T-helper 9 cell (primary cell): ENCODE data around the gene PIP4P1.
"Not testable (repeated sequence)": the region's sequence is repeated elsewhere in the genome, so short reads cannot be mapped to it uniquely, and the experiment has no call there.

ENCODE experiments used
- DNase-seq: peaks from one replicate; pipeline ENCODE4 v3.0.0-alpha.2; 2020
- total RNA-seq, 2 donors: gene quantifications; one replicate each; lab custom pipeline; 2026; lab: John Stamatoyannopoulos, UW

The PIP4P1 gene
- total RNA-seq, result 56.7 to 62.7 reads per million in 2 donors

DNA sequence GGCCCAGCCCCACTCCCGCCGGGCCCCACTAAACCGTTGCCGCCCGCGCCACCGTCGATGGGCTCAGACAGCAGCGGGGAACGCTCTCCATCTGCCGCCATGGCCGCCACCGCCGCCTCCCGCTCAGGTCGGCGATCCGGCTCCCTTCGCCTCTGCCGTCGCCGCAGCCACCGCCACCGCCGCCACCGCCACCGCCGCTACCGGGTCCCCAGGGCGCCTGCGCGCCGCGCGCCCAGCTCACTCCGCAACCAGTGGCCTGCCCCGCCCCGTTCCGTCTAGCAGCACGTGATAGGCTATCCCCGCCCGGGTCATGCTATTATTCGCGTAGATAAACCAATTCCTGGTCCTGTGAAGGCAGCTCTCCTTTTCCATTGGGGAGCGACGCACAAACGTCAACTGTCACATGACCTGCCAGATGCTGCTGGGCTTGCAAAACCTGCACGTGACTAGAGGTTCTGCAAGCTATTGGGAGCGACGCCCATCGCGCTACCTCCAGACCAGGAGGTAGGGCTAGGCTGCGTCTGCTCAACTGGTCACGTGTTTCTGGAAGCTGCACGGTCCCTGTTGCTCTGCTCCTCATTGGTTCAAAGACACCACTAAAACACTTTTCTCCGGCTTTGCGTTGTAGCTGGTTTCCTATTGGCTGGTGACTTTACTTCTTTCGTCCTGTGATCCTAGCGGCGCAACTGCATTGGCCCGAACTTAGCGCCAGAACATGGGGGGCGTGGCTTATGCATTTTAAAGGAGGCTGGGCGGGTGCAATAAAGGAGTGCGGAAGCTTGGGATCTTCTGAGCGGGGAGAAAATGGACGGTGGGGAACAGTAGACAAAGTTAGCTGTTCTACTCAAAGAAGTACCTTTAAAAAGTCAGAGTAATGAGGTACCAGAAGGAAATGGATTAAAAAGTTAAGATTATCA is at the start of gene PIP4P1:
Gene PIP4P1 (minus strand): TSS at position 210 of the 917 bp plus-strand sequence. CDS start 109 bp downstream, at position 101.
- peak; percentile 97 for DNase-seq

DNA sequence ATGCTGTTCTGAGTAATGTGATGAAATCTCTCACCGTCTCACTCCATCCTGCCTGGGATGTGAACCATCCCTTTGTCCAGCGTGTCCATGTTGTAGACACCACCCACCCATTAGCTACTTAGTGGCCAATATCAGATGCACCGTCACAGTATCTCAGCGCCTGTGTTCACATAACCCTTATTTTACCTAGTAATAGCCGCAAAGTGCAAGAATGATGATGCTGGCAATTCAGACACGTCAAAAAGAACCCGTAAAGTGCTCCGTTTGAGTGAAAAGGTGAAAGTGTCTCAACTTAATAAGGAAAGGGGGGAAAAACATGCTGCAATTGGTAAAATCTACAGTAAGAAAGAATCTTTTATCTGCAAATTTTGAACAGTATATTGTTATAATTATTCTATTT is 47.1 kb upstream of the PIP4P1 start:
- DNase-seq, result no peak

DNA sequence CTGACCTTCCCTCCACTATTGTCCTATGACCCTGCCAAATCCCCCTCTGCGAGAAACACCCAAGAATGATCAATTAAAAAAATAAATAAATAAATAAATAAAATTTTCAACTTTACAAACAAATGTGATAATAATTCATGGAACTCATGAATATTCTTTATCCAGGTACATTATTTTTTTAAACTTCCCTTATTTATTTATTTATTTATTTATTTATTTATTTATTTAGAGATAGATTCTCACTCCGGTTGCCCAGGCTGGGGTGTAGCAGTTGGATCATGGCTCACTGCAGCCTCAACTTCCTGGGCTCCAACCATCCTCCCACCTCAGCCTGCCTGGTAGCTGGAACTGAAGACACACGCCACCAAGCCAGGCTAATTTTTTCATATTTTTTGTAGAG is 46.3 kb upstream of the PIP4P1 start:
- DNase-seq, result not testable (repeated sequence)

DNA sequence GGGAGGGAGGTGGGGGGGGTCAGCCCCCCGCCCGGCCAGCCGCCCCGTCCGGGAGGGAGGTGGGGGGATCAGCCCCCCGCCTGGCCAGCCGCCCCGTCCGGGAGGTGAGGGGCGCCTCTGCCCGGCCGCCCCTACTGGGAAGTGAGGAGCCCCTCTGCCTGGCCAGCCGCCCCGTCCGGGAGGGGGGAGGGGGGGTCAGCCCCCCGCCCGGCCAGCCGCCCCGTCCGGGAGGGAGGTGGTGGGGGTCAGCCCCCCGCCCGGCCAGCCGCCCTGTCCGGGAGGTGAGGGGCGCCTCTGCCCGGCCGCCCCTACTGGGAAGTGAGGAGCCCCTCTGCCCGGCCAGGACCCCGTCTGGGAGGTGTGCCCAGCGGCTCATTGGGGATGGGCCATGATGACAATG is 45.5 kb upstream of the PIP4P1 start:
- DNase-seq, result not testable (repeated sequence)

DNA sequence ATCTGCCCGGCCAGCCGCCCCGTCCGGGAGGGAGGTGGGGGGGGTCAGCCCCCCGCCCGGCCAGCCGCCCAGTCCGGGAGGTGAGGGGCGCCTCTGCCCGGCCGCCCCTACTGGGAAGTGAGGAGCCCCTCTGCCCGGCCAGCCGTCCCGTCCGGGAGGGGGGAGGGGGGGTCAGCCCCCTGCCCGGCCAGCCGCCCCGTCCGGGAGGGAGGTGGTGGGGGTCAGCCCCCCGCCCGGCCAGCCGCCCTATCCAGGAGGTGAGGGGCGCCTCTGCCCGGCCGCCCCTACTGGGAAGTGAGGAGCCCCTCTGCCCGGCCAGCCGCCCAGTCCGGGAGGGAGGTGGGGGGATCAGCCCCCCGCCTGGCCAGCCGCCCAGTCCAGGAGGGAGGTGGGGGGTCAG is 45.0 kb upstream of the PIP4P1 start:
- DNase-seq, result not testable (repeated sequence)

DNA sequence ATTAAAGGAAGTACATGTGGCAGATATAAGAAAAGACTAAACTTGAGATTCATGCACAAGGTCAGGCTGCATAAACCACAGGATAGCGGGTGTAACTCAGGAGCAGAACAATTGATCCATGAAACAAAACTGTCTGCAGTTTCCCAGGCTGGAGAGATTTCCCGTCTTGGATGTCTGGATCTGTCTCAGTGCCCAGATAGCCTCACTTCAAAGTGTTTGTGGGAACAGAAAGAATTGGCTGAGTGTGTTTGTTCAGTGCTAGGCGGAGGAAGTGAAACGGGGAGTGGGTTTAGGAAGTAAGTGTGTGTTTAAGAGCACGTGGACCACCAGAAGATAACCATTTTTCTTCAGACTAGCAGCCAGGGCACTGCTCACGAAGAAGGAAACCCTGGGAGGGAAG is 42.7 kb upstream of the PIP4P1 start:
- DNase-seq, result no peak

DNA sequence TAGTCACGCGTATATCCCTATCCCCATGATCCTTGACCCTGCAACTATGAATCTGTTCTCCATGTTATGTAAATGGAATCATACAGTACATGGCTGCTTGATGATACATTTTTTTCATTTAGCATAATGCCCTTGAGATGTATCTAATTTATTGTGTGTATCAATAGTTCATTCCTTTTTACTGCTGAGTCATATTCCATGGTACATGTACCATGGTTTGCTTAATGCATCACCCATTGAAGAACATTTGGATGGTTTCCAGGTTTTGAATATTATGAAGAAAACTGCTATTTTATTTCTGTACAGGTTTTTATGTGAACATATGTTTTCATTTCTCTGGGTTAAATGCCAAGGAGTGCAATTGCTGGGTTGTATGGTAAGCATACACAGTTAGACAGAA is 40.1 kb upstream of the PIP4P1 start:
- DNase-seq, result no peak

DNA sequence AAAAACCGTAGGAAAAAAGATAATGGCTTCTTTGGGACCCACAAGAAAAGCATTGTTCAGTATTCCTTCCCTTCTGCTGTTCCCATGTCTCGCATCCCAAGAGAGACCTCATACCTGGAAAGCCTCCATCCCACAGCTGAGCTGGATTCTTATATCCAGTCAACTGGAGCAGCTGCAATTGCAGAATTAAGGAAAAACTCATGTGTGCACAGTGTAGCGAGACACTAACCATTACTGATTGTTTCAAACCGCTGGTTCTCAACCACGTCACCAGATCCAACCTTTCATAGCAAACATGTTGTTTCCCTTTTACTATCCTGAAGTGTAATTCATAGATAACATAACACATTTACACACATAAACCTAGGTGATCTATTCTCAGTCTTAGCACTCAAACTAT is 38.6 kb upstream of the PIP4P1 start:
- DNase-seq, result no peak

DNA sequence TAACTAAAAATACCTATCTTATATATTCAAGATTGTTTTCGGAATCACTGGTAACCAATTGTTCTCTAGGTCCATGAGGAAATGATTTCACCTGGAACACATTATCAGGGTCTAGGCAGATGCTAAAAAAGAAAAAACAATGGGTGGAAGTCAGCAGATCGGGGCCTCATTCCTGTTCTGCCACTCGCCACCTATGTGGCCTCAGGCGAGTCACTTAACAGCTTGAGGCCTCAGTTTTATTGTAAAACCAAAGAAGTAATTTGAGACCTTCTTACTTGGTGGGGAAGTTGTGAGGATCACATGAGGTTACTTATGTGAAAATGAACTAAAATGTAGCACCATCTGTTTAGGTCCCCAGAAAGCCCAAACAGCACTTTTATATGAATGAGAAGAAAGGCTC is 37.9 kb upstream of the PIP4P1 start:
- no peak for DNase-seq

DNA sequence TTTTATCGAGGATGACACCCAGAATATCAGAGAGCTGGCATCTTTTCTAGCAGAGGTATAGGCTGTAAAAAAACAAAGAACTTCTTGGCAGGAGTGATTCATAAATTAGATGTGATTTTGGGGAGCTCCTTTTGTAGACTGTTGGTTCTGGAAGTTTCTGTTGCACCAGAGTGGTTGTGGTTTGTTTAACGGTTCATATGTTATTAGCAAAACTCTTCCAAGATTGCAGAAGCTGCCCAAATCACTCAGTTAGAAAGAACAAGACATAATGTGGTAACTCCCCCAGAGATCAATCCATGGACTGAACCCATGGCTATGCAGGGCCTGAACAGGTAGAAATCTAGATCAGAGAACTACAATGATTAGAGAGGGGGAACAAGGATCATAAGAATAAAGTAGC is 37.4 kb upstream of the PIP4P1 start:
- no peak for DNase-seq

DNA sequence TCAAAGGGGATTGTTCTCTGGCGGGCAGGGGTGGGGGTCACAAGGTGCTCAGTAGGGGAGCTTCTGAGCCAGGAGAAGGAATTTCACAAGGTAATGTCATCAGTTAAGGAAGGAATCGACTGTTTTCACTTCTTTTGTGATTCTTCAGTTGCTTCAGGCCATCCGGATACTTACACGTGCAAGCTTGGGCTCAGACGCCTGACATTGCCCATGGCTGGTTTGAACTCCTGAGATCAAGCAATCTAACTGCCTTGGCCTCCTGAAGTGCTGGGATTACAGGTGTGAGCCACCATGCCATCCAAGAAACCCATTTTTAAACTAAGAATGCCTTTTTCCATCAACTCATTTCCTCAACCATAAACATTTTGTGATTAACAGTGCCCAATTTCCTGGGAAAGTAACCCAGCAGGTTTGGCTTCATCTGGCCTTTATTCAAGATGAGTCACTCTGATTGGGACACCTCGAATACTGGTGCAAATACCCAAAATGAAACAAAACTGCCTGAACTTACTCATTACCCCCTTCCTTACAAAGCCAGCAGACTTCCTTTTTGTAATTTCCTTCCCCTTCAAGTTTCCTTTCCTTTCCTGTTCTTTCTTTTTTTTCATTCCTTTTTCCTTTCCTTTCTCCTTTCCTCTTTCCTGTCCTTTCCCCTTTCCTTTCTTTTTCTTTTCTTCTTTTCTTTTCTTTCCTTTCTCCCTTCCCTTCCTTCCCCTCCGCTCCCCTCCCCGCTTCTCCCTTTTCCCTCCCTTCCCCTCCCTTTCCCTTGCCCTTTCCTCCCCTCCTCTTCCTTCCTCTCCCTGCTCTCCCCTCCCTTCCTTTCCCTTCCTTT is 33.9 kb upstream of the PIP4P1 start:
- no peak for DNase-seq

DNA sequence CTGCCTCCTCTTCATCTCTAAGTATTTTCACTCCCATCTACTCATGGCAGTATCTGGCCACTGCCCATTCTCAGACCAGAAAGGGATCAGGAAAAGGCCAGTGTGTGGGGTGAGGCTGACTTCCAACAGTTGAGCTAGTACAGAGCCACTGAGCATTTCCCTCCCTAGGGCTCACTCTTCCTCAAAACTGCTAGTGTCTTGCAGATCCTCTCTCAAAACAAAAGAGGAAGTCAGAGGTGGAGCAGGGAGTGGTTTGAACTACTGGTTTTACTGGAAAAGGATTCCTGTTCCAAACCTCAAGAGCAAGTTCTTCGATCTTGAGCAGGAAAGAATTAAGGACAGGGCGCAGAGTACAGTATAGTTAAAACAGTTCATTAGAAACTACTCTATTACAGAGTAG is 32.4 kb upstream of the PIP4P1 start:
- DNase-seq, result no peak

DNA sequence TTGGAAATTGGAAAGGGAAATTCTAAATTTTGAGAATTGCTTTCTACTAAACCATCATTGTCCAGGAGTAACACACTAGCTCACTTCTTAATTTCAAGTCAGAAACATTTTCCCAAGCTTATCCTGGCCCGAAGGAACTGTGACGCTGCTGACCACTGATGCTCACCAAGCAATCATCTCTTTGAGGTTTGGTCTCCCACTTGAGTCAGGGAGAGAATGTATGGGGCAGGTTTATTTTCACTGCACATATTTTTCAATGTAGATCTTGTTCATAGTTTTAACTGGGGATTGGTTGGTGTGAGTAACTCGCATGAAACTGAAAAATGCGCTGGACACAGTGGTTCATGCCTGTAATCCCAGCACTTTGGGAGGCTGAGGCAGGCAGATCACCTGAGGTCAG is 31.3 kb upstream of the PIP4P1 start:
- DNase-seq, result no peak

DNA sequence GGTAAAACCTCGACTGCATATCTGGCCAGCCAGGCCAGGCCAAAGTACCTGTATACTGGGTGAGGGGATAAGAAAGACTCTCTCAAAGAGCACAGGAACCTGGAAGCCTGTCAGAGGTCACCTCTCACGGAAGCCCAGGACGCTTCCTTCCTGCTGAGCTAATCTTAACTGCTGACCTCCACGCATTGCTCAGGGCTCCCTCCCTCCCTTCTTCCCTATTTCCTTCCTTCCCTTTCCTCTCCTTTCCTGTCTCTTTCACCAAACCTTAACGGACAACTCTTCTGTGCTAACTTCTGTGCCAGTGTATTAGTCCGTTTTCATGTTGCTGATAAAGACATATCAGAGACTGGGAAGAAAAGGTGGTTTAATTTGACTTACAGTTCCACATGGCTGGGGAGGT is 29.3 kb upstream of the PIP4P1 start:
- DNase-seq, result no peak

DNA sequence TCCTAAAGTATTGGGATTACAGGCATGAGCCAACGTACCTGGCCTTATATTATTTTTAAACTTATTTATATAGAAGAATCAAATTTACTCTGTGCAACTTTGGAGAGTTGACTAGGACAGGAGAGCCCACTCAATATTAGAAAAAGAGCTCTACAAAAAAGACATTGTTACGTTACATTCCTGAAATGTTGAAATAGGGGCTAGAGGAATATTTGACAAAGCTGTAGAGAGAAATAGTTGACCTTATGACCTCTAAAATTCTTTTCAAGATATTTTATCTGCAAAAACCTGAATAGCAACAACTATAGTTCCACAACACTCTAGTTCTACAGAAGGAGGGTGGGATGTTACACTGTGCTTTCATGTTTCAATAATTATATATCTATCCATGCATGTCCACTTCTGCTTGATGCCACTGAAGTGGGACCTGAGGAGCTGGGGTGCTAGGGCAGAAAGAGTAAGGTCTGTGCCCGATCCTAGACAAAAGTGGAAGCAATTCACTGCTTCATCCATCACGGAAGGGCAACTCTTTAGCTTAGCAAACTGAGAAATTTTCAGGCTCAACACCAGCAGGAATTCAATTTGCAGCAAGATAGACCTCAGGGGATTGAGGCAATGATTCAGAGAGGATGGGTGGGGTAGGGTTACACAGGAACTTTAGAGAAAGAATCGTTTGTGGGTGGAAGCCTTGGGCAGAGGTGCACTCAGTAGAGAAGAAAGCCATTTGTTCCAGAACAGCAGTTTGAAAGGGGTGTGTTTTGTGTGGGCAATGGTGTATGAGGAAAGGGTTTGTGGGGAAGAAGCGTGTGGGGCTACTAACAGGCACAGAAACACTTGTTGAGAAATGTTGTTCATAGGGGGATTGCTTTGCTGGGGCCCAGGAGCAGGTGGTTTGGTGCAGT is 28.1 kb upstream of the PIP4P1 start:
- no peak for DNase-seq

DNA sequence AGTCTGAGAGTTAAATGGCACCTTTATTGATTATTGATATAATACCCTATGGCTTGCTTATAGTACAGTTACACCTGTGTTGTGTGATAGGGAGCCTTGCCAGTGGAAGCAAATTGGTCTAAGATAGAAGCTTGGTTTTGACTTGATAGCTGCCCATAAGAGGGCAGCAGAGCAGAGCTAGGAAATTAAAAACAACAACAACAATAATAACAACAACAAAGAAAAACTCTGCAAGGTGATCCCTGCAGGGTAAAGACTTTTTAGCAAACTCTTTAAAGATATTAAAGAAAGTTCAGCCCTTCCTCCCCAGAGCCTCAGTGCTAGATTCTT is 26.1 kb upstream of the PIP4P1 start:
- DNase-seq, result no peak

DNA sequence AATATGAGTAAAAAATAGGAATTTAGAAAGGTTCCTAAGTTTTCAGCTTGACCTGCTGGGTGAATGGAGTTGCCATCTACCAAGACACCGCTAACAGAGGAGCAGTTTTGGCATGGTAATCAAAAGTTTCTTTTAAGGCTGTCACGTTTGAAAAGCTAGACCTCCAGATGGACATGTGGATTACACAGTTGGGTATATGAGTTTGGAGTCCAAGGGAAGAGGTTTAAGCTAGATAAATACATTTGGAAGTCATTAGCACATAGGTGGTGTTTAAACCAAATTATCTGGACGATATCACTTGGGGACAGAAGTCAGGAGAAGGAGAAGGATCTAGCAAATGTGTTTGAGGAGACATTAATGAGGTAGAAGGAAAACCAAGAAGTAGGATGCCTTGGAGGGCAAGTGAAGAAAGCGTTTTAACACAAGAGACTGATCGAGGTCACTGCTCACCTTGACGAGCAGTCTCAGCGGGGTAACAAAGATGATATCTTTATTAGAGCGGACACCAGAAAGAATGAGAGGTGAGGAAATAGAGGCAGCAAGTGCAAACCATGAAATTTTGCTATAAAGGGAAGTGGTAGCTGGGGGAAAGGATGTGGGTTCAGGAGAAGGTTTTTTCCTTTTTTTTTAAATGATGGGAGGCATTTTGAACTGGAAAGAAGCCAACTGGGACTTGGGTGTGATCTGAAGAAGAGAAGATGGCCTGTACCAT is 25.6 kb upstream of the PIP4P1 start:
- no peak for DNase-seq

DNA sequence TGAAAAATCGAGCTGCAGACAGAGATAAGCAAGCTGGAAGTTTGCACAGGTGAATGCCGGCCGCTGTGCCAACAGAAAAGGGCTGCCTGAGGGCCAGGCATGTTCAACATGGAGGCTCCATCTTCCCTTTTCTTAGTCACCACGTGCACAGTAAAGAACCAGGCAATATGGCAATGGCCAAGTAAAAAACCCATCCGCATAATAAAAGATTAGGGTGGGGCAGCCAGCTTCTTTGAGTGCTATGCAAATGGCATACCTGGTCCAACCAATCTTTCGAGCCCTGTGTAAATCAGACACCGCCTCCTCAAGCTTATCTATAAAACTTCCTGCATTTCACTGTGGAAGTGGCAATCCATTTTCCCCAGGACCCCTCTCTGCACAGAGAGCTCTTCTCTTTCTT is 24.7 kb upstream of the PIP4P1 start:
- DNase-seq, result no peak

DNA sequence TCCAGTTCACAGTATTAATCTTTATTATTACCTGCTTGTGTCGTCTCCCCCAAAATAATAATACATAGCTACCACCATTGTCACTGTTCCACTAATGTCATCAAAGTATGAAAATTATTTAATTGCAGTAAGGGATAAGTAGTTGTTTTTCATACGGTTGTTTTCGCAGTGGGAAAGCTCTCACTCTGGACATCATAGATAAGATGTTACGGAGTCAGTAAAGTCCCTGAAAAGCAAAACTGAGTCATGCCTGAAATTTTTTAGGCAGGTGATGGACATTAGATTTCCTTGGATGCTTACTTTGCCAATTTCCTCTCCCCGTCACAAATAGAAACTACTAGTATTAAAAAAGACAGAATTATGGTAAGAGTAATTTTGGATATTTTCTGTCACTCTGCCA is 21.1 kb upstream of the PIP4P1 start:
- no peak for DNase-seq

DNA sequence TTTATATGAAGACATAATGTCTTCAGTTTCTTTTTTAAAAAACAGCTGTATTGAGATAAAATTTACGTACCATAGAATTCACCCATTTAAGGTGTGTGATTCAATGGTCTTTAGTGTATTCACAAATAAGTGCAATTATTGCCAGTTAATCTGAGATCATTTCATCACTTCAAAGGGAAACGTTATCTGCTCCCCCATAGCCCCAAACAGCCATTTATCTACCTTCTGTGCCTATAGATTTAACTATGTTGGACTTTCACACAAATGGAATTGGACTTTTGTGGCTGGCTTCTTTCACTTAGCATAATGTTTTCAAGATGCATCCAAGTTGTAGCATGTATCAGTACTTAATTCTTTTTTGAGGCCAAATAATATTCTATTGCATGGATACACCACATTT is 17.7 kb upstream of the PIP4P1 start:
- no peak for DNase-seq

DNA sequence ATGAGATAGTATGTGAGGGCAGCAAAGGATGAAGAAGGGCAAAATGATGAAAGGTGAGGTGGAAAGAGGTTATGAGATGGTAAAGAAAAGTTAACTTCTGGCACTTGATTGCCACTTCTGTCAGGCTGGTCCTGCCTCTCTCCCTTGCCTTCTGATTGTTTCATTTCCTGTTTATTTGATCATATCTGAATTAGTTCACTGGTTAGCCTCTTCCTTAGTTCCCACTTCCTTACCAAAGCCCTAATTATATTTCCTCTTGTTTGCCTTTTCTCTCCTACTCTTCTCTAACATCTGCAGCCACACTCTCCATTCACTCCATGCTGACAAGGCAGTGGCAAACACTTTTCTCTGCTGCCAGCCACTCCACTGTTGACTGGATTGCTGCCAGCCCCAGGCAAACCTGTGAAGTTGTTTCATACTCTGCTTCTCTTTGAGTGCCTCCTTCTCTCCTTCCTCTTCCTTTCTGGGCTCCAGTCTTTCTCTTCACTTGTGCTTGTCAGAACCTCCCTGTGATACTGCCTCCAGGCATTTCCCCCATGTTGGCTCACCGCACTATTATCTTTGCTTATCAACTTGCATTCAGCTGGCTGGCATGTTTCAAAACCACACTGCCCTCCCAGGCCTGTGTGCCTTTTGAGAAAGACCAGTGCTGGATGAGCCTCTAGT is 16.1 kb upstream of the PIP4P1 start:
- DNase-seq, result peak; percentile 24

DNA sequence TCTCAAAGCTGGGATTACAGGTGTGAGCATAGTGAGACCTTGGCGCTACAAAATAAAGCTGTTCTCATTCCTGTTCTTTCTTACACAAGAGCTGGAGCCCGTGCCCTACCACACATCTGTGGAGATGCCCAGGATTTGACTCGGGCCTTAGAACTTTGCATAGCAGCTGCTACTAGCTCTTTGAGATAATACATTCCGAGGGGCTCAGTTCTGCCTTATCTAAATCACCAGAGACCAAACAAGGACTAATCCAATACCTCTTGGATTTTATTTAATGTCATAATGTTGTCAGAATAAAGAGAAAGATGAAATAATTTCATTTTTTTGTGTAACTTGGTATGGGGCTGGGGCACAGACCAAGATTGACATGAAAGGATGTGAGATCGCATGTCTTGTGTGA is 15.5 kb upstream of the PIP4P1 start:
- no peak for DNase-seq
